MM.1S (cell line): ENCODE results near the gene ATP6V0A1.
"Not testable (repeated sequence)": the region's sequence is repeated elsewhere in the genome, so short reads cannot be mapped to it uniquely, and the experiment has no call there.

ENCODE experiments used
- CTCF ChIP-seq: fragments of 300-600 bp; sonication (generic); IDR thresholded peaks from 2 replicates; pipeline ENCODE4 v1.5.1; 2016; ENCODE audit warnings: antibody characterized with exemption, low read length, mixed read lengths
- EZH2 ChIP-seq: fragments of 300-600 bp; sonication (generic); optimal IDR thresholded peaks from 2 replicates; pipeline ENCODE3; 2017; ENCODE audit warnings: low read depth, mild to moderate bottlenecking, antibody characterized with exemption, low read length, mixed read lengths
- EZH2phosphoT487 ChIP-seq: fragments of 300-600 bp; sonication (generic); IDR thresholded peaks from 2 replicates; pipeline ENCODE4 v1.6.1; 2018; ENCODE audit warnings: antibody characterized with exemption, low read length

GRCh38 chr17:42477824-42478223, 19.1 kb downstream of the ATP6V0A1 start:
- TF ChIP-seq EZH2, CTCF, EZH2phosphoT487: not testable (repeated sequence)
